Epithelial cell of esophagus (primary cell): ENCODE measurements around the gene FAM53A.
"Not testable (repeated sequence)": the region's sequence is repeated elsewhere in the genome, so short reads cannot be mapped to it uniquely, and the experiment has no call there.

Experiments used
- DNase-seq: peaks from one replicate; pipeline ENCODE4 v3.0.0; 2010; ENCODE audit warnings: low read depth
- H3K4me3 ChIP-seq: 2 replicates; pipeline ENCODE4 v1.5.1; 2011; ENCODE audit warnings: mild to moderate bottlenecking, low read length, control low read depth
- CTCF ChIP-seq: IDR thresholded peaks from 2 replicates; pipeline ENCODE4 v1.5.1; 2011; ENCODE audit warnings: low read depth, mild to moderate bottlenecking, low read length, control low read depth, inconsistent platforms; ENCODE audit not compliant: insufficient read depth; ENCODE audit errors: missing control alignments

FAM53A gene

GRCh38 chr4:1674682-1675081 lies 9.4 kb downstream of the FAM53A start:
- H3K4me3 ChIP-seq, result no peak overlapping the region
- no peak for DNase-seq
- no peak for TF ChIP-seq CTCF

GRCh38 chr4:1673671-1674070 lies 10.4 kb downstream of the FAM53A start:
- no peak for DNase-seq
- no peak overlapping the region for H3K4me3 ChIP-seq
- TF ChIP-seq CTCF, result no peak

GRCh38 chr4:1671011-1671410 lies 13.1 kb downstream of the FAM53A start:
- DNase-seq, H3K4me3 ChIP-seq: not testable (repeated sequence)

GRCh38 chr4:1670279-1670678 lies 13.8 kb downstream of the FAM53A start:
- TF ChIP-seq CTCF, result no peak
- DNase-seq, result no peak
- H3K4me3 ChIP-seq, result no peak overlapping the region

GRCh38 chr4:1669850-1670249 lies 14.3 kb downstream of the FAM53A start:
- no peak overlapping the region for H3K4me3 ChIP-seq
- no peak for TF ChIP-seq CTCF
- DNase-seq, result no peak

- DNase-seq, result no peak
- no peak for TF ChIP-seq CTCF
- H3K4me3 ChIP-seq, result no peak overlapping the region
Measured at GRCh38 chr4:1669270-1669669, 14.8 kb downstream of the FAM53A start.

- no peak for DNase-seq
- no peak overlapping the region for H3K4me3 ChIP-seq
- no peak for TF ChIP-seq CTCF
Measured at GRCh38 chr4:1668488-1668840, 15.6 kb downstream of the FAM53A start.

- TF ChIP-seq CTCF, result no peak
- no peak for DNase-seq
- no peak overlapping the region for H3K4me3 ChIP-seq
Measured at GRCh38 chr4:1667273-1667672, 16.8 kb downstream of the FAM53A start.
